ENCODE results near the gene VPS35.

Gene VPS35

DNA sequence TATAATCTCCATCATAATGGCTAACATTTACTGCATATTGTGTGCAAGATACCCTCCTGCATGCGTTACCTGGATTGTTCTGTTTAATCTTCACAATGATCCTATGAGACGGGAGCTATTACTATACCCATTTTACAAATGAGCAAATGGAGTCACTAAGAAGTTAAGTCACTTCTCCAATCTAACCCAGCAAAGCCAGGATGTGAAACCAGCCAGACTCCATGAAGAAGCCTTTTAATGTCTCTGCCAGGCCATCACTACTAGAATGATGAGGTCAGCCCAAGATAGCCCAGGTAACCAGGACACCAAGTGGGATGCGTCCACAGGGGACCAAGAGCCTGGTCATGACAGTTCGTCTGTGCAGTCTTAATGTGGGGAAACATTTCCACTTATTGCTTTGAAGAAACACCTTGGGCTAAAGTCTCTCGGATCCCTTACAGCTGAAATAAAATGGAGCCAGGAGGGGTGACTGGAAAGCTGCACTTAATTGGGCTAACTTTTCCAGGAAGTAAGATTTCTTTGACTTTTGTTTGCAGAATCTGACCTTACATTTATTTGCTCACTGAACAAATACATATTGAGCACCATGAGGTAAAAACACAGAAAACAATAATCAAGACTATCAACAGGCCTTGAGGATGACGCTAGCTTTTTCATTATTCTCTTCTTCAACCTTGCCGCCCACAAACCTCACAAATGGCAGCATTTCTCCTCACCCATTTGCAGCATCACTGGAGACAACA, 66.9 kb downstream of the VPS35 start:
- no peak overlapping the region for H3K4me3 ChIP-seq (ENCODE audit: low read length)
- no peak for DNase-seq (ENCODE audit: low read depth)
- TF ChIP-seq, protein P1, sequence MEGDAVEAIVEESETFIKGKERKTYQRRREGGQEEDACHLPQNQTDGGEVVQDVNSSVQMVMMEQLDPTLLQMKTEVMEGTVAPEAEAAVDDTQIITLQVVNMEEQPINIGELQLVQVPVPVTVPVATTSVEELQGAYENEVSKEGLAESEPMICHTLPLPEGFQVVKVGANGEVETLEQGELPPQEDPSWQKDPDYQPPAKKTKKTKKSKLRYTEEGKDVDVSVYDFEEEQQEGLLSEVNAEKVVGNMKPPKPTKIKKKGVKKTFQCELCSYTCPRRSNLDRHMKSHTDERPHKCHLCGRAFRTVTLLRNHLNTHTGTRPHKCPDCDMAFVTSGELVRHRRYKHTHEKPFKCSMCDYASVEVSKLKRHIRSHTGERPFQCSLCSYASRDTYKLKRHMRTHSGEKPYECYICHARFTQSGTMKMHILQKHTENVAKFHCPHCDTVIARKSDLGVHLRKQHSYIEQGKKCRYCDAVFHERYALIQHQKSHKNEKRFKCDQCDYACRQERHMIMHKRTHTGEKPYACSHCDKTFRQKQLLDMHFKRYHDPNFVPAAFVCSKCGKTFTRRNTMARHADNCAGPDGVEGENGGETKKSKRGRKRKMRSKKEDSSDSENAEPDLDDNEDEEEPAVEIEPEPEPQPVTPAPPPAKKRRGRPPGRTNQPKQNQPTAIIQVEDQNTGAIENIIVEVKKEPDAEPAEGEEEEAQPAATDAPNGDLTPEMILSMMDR (IDR thresholded peaks at IDR 0.05; ENCODE audit: insufficient read depth, low read depth, low read length, missing control alignments), result no peak

DNA sequence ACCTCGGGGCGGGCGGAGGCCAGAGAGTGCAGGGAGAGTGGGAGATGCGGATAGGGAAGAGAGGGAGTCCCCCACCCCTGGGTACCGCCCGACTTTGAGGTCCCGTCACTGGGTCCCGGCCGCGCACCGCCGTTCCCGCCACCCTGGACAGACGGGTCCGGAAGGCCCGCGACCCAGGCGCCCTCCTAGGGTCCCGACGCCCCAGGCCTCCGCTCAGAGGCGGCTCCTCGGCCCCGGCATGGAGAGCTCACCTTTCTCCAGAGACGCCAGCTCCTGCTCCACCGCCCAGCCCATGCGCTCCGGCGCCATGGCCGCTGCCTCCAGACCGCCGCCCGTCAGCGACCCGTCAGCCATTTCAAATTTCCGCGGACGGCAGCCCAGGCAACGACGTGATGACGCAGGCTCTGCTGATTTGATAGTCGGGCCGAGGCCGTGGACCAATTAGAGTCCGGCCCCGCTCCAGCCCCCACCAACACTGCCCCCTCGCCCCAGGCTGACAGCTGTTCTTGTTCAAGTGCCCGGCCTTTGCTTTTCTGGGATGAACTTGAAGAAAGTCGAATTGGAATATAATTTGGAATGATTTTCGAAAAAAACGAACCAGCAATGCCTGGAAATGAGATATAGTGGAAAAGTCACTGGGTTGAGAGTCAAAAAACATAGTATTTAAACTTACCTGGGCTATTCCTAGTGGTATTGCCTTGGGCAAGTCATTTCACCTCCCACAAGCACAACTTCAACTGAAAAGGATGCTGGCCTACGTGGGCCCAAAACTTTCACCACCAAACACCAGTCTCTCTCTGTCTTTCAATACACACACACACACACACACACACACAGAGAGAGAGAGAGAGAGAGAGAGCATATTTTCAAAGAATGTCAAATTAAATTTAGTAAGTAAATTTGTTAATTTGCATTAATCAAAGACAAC, 67.7 kb downstream of the VPS35 start, which contains the start of gene SHCBP1:
Gene SHCBP1, minus strand, starts transcription at position 374 of the 928 bp plus-strand sequence. Its CDS starts 20 bp downstream, at position 354.
- DNase-seq (ENCODE audit: low read depth), result peak; percentile 89
- TF ChIP-seq, protein P1 (IDR thresholded peaks at IDR 0.05; ENCODE audit: insufficient read depth, low read depth, low read length, missing control alignments), result no peak
- peak within 1 kb of the TSS; percentile 77 for H3K4me3 ChIP-seq (ENCODE audit: low read length)

DNA sequence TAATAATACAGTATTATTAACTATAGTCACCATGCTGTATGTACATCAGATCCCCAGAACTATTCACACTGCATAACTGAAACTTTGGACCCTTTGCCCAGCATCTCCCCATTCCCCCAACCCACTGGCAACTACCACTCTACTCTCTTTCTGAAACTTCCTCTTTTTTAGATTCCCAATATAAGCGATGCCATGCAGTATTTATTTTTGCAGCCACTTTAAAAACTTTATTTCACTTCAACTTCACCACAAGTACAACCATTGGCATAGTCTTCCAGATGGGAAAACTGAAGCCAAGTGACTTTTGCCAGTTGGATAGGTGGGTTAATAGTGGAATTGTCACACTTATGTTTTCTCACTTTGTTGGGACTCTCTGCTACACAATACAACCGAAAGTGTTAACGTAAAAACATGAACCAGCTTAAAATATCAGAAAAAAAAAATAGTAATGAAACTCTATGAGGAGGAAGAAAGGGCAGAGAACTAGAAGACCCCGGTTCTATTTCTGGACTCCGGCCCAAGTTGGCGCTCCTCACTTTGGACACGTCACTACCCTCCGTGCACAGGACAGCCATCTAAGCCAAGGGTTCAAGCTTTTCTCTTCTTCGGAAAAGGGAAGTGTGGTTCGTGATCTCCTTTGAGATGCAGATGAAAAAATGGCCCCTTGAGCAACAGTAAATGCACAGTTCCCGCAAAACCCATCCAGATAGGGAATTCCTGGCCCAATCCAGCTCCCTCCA, 68.5 kb downstream of the VPS35 start:
- TF ChIP-seq, protein P1 (IDR thresholded peaks at IDR 0.05; ENCODE audit: insufficient read depth, low read depth, low read length, missing control alignments), result no peak
- DNase-seq (ENCODE audit: low read depth), result peak; percentile 22
- H3K4me3 ChIP-seq (ENCODE audit: low read length), result peak overlapping the region; percentile 77

DNA sequence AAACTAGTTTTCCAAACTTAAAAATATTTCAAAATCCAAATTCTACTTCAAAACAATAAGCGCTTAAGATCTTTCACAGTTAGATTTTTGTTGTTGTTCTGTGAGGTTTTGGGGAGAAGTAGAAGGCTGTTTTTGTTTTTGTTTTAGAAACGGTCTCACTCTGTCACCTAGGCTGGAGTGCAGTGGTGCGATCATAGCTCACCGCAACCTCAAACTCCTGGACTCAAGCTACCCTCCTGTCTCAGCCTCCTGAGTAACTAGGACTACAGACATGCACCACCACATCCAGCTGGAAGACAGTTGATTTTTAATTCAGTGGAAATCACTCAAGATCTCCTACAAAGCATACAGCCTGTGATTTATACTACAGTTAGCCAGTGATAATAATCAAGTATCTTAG, 70.5 kb downstream of the VPS35 start:
- no peak overlapping the region for H3K4me3 ChIP-seq (ENCODE audit: low read length)
- no peak for DNase-seq (ENCODE audit: low read depth)
- TF ChIP-seq, protein P1 (IDR thresholded peaks at IDR 0.05; ENCODE audit: insufficient read depth, low read depth, low read length, missing control alignments), result no peak

DNA sequence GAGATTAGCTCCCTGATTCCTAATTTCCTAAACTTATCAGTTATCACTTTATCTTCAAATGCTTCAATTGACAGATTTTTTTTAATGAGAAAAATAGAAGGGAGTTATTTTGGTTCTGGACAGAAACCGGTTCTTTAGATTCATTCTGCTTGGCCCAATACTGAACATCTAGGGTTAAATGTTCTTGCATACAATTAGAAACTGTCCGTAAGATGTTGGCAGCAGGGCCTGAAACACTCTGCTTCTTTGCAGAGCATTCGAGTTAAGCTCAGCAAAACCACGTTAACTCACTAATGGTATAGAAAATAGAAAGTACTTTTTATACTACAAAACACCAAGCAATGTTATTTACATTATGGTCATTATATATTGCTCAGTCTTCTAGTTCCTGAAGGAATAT, 75.0 kb downstream of the VPS35 start:
- TF ChIP-seq, protein P1 (IDR thresholded peaks at IDR 0.05; ENCODE audit: insufficient read depth, low read depth, low read length, missing control alignments), result no peak
- DNase-seq (ENCODE audit: low read depth), result no peak
- no peak overlapping the region for H3K4me3 ChIP-seq (ENCODE audit: low read length)

DNA sequence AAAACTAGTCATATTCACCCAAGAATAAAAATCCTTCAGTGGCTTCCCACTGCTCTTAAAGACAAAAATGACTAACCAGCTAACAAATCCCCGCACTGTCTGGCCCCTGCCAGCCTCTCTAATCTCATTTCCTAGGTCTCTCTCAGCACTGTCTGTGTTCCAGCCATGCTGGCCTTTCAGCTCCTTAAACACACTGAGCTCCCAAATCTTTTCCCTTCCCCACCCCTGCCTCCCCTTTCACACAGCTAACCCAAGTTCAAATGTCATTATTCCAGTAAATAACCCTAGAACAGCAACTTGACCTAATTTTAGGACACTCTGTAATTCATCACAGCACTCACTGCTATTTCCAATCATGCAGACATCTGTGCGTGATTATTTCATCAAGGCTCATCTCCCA, 75.6 kb downstream of the VPS35 start:
- no peak overlapping the region for H3K4me3 ChIP-seq (ENCODE audit: low read length)
- TF ChIP-seq, protein P1 (IDR thresholded peaks at IDR 0.05; ENCODE audit: insufficient read depth, low read depth, low read length, missing control alignments), result no peak
- no peak for DNase-seq (ENCODE audit: low read depth)
